Measurements from ENCODE around the gene ISLR2.
"Not testable (repeated sequence)": the region's sequence is repeated elsewhere in the genome, so short reads cannot be mapped to it uniquely, and the experiment has no call there.

The ISLR2 gene

GRCh38 chr15:74147051-74147450 lies 16.7 kb downstream of the ISLR2 start:
- no peak for TF ChIP-seq CTCF (IDR thresholded peaks at IDR 0.05; ENCODE audit: control insufficient read depth, extremely low read depth, insufficient read depth)
- no peak overlapping the region for H3K4me3 ChIP-seq (ENCODE audit: low read depth, low read length)

GRCh38 chr15:74155766-74156417 lies 25.5 kb downstream of the ISLR2 start:
- no peak for DNase-seq (ENCODE audit: low read depth)
- no peak for TF ChIP-seq CTCF (IDR thresholded peaks at IDR 0.05; ENCODE audit: control insufficient read depth, extremely low read depth, insufficient read depth)
- H3K4me3 ChIP-seq (ENCODE audit: low read depth, low read length), result no peak overlapping the region

More at GRCh38 chr15:74147051-74147450, 16.7 kb downstream of the ISLR2 start:
- DNase-seq (ENCODE audit: low read depth), result no peak

- no peak overlapping the region for H3K4me3 ChIP-seq (ENCODE audit: low read depth, low read length)
- no peak for TF ChIP-seq CTCF (IDR thresholded peaks at IDR 0.05; ENCODE audit: control insufficient read depth, extremely low read depth, insufficient read depth)
- no peak for DNase-seq (ENCODE audit: low read depth)
These were observed 26.5 kb downstream of the ISLR2 start for GRCh38 chr15:74156678-74157411.

GRCh38 chr15:74157868-74158827 lies 27.8 kb downstream of the ISLR2 start:
- H3K4me3 ChIP-seq (ENCODE audit: low read depth, low read length), result no peak overlapping the region
- no peak for TF ChIP-seq CTCF (IDR thresholded peaks at IDR 0.05; ENCODE audit: control insufficient read depth, extremely low read depth, insufficient read depth)

GRCh38 chr15:74158855-74159650 lies 28.7 kb downstream of the ISLR2 start:
- no peak for TF ChIP-seq CTCF (IDR thresholded peaks at IDR 0.05; ENCODE audit: control insufficient read depth, extremely low read depth, insufficient read depth)
- H3K4me3 ChIP-seq (ENCODE audit: low read depth, low read length), result no peak overlapping the region
- DNase-seq (ENCODE audit: low read depth), result no peak

More at GRCh38 chr15:74157868-74158827, 27.8 kb downstream of the ISLR2 start:
- no peak for DNase-seq (ENCODE audit: low read depth)

- no peak for DNase-seq (ENCODE audit: low read depth)
- H3K4me3 ChIP-seq (ENCODE audit: low read depth, low read length), result no peak overlapping the region
- TF ChIP-seq CTCF (IDR thresholded peaks at IDR 0.05; ENCODE audit: control insufficient read depth, extremely low read depth, insufficient read depth), result no peak
These were observed 29.4 kb downstream of the ISLR2 start for GRCh38 chr15:74159773-74160172.

GRCh38 chr15:74160390-74160789 lies 30.0 kb downstream of the ISLR2 start:
- not testable (repeated sequence) for DNase-seq (ENCODE audit: low read depth)

GRCh38 chr15:74162195-74162536 lies 31.8 kb downstream of the ISLR2 start:
- DNase-seq (ENCODE audit: low read depth); H3K4me3 ChIP-seq (ENCODE audit: low read depth, low read length): not testable (repeated sequence)

More at GRCh38 chr15:74160390-74160789, 30.0 kb downstream of the ISLR2 start:
- H3K4me3 ChIP-seq (ENCODE audit: low read depth, low read length), result not testable (repeated sequence)
